Heart left ventricle (tissue), 16 donors: ENCODE results near the gene LRRC32. TPM values are rescaled to one million over a fixed set of nuclear protein-coding genes. Genes with fewer than 3 reads are reported as not detected.
A peak's percentile ranks its signal among the peaks of the same experiment; 100 is the strongest.

Source experiments
- ATAC-seq, 4 donors: fragments of 200-7000 bp; cut with Tn5 transposase; one replicate each; pipeline ENCODE4 v1.9.1; 2020 to 2022; ENCODE audit warnings: moderate library complexity in 4 of 4, mild to moderate bottlenecking in 3 of 4, moderate number of reproducible peaks in 1 of 4
- DNase-seq, 5 donors: peaks; one replicate each; pipeline ENCODE4 v3.0.0-alpha.2; 2020
- H3K27ac ChIP-seq, 12 donors: fragments of 200-600 bp; sonication (generic) in 4 of 12; one replicate each; pipeline versions ENCODE4 v1.5.0 to v1.8.0; 2016 to 2022; ENCODE audit warnings: mild to moderate bottlenecking in 2 of 12
- H3K27me3 ChIP-seq, 9 donors: fragments of 200-600 bp; sonication (generic) in 2 of 9; one replicate each; pipeline versions ENCODE4 v1.5.1 to v1.8.0; 2016 to 2022; ENCODE audit warnings: mild to moderate bottlenecking in 3 of 9
- H3K36me3 ChIP-seq, 9 donors: fragments of 200-600 bp; sonication (generic) in 2 of 9; one replicate each; pipeline versions ENCODE4 v1.5.0 to v1.8.0; 2018 to 2022; ENCODE audit warnings: mild to moderate bottlenecking in 2 of 9
- H3K4me1 ChIP-seq, 12 donors: fragments of 200-600 bp; sonication (generic) in 4 of 12; one replicate each; pipeline versions ENCODE4 v1.5.0 to v1.8.0; 2016 to 2022; ENCODE audit warnings: mild to moderate bottlenecking in 3 of 12
- H3K4me3 ChIP-seq, 12 donors: fragments of 200-600 bp; sonication (generic) in 4 of 12; one replicate each; pipeline versions ENCODE4 v1.5.0 to v1.8.0; 2017 to 2022; ENCODE audit warnings: mild to moderate bottlenecking in 9 of 12, moderate library complexity in 4 of 12
- H3K9me3 ChIP-seq, 12 donors: fragments of 200-600 bp; sonication (generic) in 4 of 12; one replicate each; pipeline versions ENCODE4 v1.5.0 to v1.8.0; 2016 to 2022; ENCODE audit warnings: mild to moderate bottlenecking in 1 of 12
- POLR2A ChIP-seq, 2 donors: fragments of 450-650 bp; IDR thresholded peaks; one replicate each; pipeline ENCODE4 v1.6.1; 2017; ENCODE audit warnings: antibody characterized with exemption in 2 of 2, mild to moderate bottlenecking in 2 of 2, moderate library complexity in 2 of 2
- WGBS, 4 donors: extraction: QIAGEN DNeasy Blood & Tissue Kit in 2 of 4; methylation state at CpG; one replicate each; pipeline versions ENCODE4 v1.1.5 to v1.1.7; 2013 to 2018; 5-methylcytosine and 5-hydroxymethylcytosine counted together
- intact Hi-C, 10 donors: fragments of 100-400 bp; cut with DNase I; formaldehyde crosslinking; loops; one replicate each; pipeline versions ENCODE4 v1.11.1 to v1.14.2; 2022
- polyA plus RNA-seq, 2 donors: library from polyadenylated mRNA; stranded (reverse); fragments of 200-250 nt; gene quantifications; one replicate each; pipeline ENCODE4 v1.2.3, GENCODE V29; 2013
- total RNA-seq, 9 donors: library from RNA; depleted of rRNA in 2 of 9; stranded (reverse); fragments of >200 nt in 2 of 9; fragmentation: NEBNext Ultra II Directional in 3 of 9; extraction: Animal tissue kit (Norgen Biotek cat#: 25700) in 3 of 9; gene quantifications; one replicate each; pipeline versions ENCODE4 v1.1.0 to v1.2.4, GENCODE V29; 2016 to 2023
- TF ChIP-seq, protein P1 (sequence below), 12 donors: fragments of 200-600 bp; sonication (generic) in 4 of 12; IDR thresholded peaks; one replicate each; pipeline versions ENCODE4 v1.5.0 to v1.8.0; 2018 to 2022; ENCODE audit warnings: antibody characterized with exemption in 12 of 12, mild to moderate bottlenecking in 5 of 12
- donor health status: ischemic (EF 13 %, LVEDD 7.1; RV severe dilation, severe dysfunction).
- donor health status: healthy with polysubstance abuse.
- donor health status: DM: no; HTN: yes; CAD: no.
- donor health status: DM: no; HTN: no; CAD: no.
- donor health status: ischemic (EF 25% LVEDD 6.9; RV normal size, moderate dysfunction).
- donor health status: ischemic (EF 25% LVEDD 5.7; RV mildly dilated, moderate dysfunction).
- donor health status: healthy.
- donor health status: DM: yes; HTN: yes; CAD: no.
- donor health status: ischemic (EF 35%, LVEDD 5.7; RV mildly dilated, moderate dysfunction).
- donor health status: nonischemic (EF 11% LVEDD 7.7; RV severe dilation, severe dysfunction).
- donor health status: DM: yes; HTN: yes; CAD: no.
- donor health status: PGD.
- donor health status: ischemic (EF 29% LVEDD 5.4; RV normal size, mild dysfunction).
- donor health status: nonischemic (EF 23%, LVEDD 6.1; RV moderate dilation, normal function).

The LRRC32 gene
- total and polyA plus RNA-seq, 11 donors, result 20.1 to 79.0 (median 44.6) TPM

DNA sequence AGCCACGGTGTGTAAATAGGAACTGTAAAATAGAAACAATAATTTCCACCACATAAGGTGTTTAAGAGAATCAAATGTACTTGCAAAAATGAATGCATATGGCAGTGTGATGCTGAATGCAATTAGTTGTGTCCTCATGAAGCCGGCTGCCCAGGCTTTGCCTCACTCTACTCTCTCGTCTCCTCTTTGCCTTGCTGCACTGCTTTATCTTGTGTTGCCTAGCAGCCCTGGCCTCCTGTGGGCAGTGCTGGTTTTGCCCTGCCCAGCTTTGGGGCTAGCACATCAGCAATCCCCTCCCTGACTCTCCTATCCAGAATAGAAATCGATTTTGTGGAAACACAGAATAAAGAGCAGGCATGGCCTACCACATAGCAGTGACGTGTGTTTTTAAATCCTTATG, 30.0 kb downstream of the LRRC32 start:
- WGBS, 4 donors, result 62 to 77% (median 71%) methylated on average over 5 of the region's 5 CpGs
- H3K27me3 ChIP-seq, result no peaks in the 10 kb centered on the region
- H3K4me3 ChIP-seq, result no peak overlapping the region
- DNase-seq, result peak in 1 of 5 donors; percentile 21
- no peak overlapping the region for H3K27ac ChIP-seq
- intact Hi-C loops, result no loop called here
- no peaks in the 10 kb centered on the region for H3K36me3 ChIP-seq
- peaks cover 3 to 38% (median 22%) of the 10 kb centered on the region in 12 donors for H3K4me1 ChIP-seq
- H3K9me3 ChIP-seq, result no peaks in the 10 kb centered on the region
- ATAC-seq, result peak in 3 of 4 donors; percentile 40 to 54 (median 50)
- TF ChIP-seq, protein P1, sequence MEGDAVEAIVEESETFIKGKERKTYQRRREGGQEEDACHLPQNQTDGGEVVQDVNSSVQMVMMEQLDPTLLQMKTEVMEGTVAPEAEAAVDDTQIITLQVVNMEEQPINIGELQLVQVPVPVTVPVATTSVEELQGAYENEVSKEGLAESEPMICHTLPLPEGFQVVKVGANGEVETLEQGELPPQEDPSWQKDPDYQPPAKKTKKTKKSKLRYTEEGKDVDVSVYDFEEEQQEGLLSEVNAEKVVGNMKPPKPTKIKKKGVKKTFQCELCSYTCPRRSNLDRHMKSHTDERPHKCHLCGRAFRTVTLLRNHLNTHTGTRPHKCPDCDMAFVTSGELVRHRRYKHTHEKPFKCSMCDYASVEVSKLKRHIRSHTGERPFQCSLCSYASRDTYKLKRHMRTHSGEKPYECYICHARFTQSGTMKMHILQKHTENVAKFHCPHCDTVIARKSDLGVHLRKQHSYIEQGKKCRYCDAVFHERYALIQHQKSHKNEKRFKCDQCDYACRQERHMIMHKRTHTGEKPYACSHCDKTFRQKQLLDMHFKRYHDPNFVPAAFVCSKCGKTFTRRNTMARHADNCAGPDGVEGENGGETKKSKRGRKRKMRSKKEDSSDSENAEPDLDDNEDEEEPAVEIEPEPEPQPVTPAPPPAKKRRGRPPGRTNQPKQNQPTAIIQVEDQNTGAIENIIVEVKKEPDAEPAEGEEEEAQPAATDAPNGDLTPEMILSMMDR (IDR thresholded peaks at IDR 0.05), result no peak
- no peak for TF ChIP-seq POLR2A (IDR thresholded peaks at IDR 0.05)

DNA sequence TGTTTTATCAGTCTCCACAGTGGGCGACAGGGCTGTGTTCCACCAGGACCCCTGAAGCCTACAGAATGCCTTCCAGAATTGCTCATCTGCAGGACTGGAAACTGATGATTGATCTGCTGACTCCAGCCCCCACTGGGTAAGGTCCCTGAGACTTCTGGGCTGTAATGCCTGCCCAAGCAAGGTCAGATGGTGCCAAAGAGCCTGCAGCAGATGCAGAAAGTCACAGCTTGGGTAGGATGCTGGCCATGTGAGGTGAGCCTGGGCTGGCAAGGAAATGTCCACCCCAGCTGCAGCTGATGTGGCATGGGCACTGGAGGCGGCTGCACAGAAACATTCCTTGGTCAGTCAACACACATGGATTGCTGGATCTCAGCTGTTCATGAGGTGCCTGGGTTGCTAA, 30.9 kb downstream of the LRRC32 start:
- Histone ChIP-seq H3K36me3 (no peaks in the 10 kb centered on the region), H3K4me3 (no peak overlapping the region), H3K27me3 (no peaks in the 10 kb centered on the region), H3K9me3 (no peaks in the 10 kb centered on the region), H3K27ac (no peak overlapping the region), H3K4me1 (peaks cover 3 to 45% (median 25%) of the 10 kb centered on the region in 12 donors)
- intact Hi-C loops, result no loop called here
- no peak for ATAC-seq
- 91 to 97% (median 95%) methylated on average over 2 of the region's 2 CpGs for WGBS, 4 donors
- TF ChIP-seq, protein P1 (IDR thresholded peaks at IDR 0.05), result no peak
- TF ChIP-seq POLR2A (IDR thresholded peaks at IDR 0.05), result no peak
- no peak for DNase-seq

DNA sequence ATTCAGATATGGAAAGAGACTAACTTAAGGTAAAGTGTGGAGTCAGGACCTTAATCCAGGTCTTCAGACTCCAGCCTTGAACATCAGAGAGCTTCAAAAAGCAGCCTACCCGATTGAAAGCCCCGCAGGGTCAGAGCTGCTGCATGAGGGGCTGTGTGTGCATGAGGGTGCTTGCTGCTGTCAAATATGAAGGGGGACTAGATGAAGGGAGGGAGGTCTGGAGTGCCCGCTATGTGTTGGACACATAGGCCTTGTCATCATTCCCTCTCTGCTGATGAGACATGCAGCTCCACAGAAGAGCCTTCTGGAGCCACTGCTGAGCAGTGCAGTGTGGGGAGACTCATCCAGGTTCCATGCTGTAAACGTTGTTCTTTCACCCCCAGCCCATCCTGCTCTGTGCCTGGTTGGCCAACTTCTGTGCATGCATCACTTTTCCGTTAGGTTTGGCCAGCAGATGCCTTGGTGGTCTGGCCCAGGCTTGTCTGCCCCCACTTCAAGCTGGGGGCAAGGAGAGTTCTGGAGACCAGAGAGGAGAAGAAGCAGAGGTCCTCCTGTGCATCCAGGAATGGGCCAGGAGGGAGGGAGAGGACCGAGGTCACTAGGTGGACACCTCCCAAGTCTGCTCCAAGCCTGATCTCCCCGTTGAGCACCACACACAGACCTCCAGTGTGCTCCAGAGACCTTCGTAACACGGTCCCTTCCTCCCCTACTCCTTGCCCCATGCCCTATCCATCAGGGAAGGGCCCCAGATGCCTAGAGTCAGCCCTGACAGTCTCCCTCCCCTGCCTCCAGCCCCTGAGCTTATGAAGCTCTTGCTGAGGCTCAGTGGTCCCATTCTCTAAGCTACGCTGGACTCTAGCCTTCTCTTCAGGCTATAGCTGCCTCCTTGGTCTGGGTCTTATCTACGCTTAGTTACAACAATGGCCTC, 32.0 kb downstream of the LRRC32 start:
- peak in 1 of 5 donors; percentile 20 for DNase-seq
- no peak for TF ChIP-seq POLR2A (IDR thresholded peaks at IDR 0.05)
- TF ChIP-seq, protein P1 (IDR thresholded peaks at IDR 0.05), result no peak
- no peaks in the 10 kb centered on the region for H3K27me3 ChIP-seq
- H3K9me3 ChIP-seq, result no peaks in the 10 kb centered on the region
- H3K27ac ChIP-seq, result peak overlapping the region in 6 of 12 donors; percentile 29 to 76 (median 60)
- no peak for ATAC-seq
- H3K4me3 ChIP-seq, result no peak overlapping the region
- peaks cover 3 to 48% (median 25%) of the 10 kb centered on the region in 12 donors for H3K4me1 ChIP-seq
- no peaks in the 10 kb centered on the region for H3K36me3 ChIP-seq
- 91 to 95% (median 93%) methylated on average over 10 to 11 of the region's 11 CpGs for WGBS, 4 donors
- intact Hi-C loops, result no loop called here

DNA sequence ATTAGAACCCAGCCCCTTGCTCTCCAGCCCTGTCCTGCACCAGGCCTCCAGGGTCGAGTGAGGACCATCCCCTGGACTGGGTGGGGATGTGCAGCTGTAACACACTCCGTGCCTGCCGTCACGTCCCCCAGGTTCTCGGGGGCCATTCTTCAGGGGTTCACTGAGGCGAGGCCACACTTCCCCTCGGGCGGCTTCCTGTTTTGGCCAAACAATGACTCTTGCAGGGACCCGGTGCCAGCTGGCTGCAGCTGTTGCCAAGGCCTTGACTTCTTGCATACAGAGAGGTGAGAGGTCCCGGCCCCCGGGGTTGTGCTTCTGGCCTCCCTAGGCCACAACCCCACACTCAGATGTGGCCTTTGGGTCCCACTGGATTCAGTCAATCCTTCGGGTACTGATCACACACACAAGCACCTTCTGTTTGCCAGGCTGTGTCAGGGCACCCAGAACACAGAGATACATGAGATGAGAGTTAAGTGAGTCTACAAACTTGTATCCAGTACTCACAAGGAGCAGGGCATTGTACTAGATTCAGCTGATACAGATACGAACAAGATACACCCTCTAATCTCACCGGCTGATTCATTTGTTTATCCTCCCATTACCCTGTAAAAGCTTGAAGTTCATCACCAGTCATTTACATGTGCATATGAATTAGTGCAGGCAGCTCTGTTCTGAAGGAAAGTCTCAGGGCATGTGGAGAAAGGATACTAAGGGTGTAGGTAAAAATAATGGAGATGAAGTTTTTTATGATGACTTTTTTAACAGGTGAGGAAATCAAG, 32.9 kb downstream of the LRRC32 start:
- peak; percentile 33 to 81 (median 66) for ATAC-seq
- H3K27me3 ChIP-seq, result no peaks in the 10 kb centered on the region
- no peaks in the 10 kb centered on the region for H3K36me3 ChIP-seq
- intact Hi-C loops, result loop anchor here in 1 of 10 donors (2.0 kb wide), 1 partner anchor 33 kb away; the partner anchor contains the start of gene LRRC32
- H3K4me3 ChIP-seq, result no peak overlapping the region
- peak; percentile 75 to 88 (median 80) for DNase-seq
- H3K4me1 ChIP-seq, result peaks cover 3 to 48% (median 25%) of the 10 kb centered on the region in 12 donors
- TF ChIP-seq POLR2A (IDR thresholded peaks at IDR 0.05), result no peak
- TF ChIP-seq, protein P1 (IDR thresholded peaks at IDR 0.05), result no peak
- H3K27ac ChIP-seq, result peak overlapping the region; percentile 33 to 76 (median 58)
- 41 to 64% (median 56%) methylated on average over 10 to 14 of the region's 14 CpGs for WGBS, 4 donors
- H3K9me3 ChIP-seq, result no peaks in the 10 kb centered on the region
